ENCODE results near the gene UBN2.
"Not testable (repeated sequence)": the region's sequence is repeated elsewhere in the genome, so short reads cannot be mapped to it uniquely, and the experiment has no call there.

DNA sequence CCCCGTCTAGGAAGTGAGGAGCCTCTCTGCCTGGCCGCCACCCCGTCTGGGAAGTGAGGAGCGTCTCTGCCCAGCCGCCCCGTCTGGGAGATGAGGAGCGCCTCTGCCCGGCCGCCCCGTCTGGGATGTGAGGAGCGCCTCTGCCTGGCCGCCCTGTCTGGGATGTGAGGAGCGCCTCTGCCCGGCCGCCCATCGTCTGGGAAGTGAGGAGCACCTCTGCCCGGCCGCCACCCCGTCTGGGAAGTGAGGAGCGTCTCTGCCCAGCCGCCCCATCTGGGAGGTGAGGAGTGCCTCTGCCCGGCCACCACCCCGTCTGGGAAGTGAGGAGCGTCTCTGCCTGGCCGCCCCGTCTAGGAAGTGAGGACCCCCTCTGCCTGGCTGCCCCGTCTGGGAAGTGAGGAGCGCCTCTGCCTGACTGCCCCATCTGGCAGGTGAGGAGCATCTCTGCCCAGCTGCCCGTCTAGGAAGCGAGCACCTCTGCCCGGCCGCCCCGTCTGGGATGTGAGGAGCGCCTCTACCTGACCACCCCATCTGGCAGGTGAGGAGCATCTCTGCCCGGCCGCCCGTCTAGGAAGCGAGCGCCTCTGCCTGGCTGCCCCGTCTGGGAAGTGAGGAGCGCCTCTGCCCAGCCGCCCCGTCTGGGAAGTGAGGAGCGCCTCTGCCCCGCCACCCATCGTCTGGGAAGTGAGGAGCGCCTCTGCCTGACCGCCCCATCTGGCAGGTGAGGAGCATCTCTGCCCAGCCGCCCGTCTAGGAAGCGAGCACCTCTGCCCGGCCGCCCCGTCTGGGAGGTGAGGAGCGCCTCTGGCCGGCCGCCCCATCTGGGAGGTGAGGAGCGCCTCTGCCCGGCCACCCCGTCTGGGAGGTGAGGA lies 5.5 kb upstream of the UBN2 start:
- TF ChIP-seq, protein P1, sequence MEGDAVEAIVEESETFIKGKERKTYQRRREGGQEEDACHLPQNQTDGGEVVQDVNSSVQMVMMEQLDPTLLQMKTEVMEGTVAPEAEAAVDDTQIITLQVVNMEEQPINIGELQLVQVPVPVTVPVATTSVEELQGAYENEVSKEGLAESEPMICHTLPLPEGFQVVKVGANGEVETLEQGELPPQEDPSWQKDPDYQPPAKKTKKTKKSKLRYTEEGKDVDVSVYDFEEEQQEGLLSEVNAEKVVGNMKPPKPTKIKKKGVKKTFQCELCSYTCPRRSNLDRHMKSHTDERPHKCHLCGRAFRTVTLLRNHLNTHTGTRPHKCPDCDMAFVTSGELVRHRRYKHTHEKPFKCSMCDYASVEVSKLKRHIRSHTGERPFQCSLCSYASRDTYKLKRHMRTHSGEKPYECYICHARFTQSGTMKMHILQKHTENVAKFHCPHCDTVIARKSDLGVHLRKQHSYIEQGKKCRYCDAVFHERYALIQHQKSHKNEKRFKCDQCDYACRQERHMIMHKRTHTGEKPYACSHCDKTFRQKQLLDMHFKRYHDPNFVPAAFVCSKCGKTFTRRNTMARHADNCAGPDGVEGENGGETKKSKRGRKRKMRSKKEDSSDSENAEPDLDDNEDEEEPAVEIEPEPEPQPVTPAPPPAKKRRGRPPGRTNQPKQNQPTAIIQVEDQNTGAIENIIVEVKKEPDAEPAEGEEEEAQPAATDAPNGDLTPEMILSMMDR (IDR thresholded peaks at IDR 0.05) = not testable (repeated sequence)
- not testable (repeated sequence) for TF ChIP-seq POLR2AphosphoS5, POLR2A (IDR thresholded peaks at IDR 0.05)

All from prostate gland (tissue), 2 donors.